ENCODE results near the gene ATRIP. TPM values are rescaled to one million over a fixed set of nuclear protein-coding genes. Genes with fewer than 3 reads are reported as not detected.
A peak's percentile ranks its signal among the peaks of the same experiment; 100 is the strongest.

The ATRIP gene
- total RNA-seq, 2 experiments from 2014 or later, result 16.3 to 24.5 TPM

- ChIA-PET POLR2A (interaction anchor here (0.6 to 1.5 kb wide), 4 partner anchors 11 to 175 kb away, joined by 3 to 6 read pairs (median 3); no protein-coding TSS in a partner anchor), CTCF (ENCODE audit: unreplicated experiment) (interaction anchor here (0.8 to 1.9 kb wide), 7 partner anchors 11 to 166 kb away, joined by 4 to 31 read pairs (median 9); partner anchors contain the start of gene ATRIP)
- intact Hi-C loops (cut with micrococcal nuclease; ENCODE audit: unreplicated experiment), result loop anchor here (10.0 kb wide), 1 partner anchor 130 kb away; the partner anchor contains the start of gene NME6
- H3K36me3 ChIP-seq (ENCODE audit: insufficient read depth, low read length), result peaks cover 38% of the 10 kb centered on the region; the same call in 1 of the 2 replicates
- DNase-seq (ENCODE audit: low spot score), result no peak
- no peaks in the 10 kb centered on the region for H3K9me3 ChIP-seq (ENCODE audit: low read length)
- peaks cover 46% of the 10 kb centered on the region for H3K4me1 ChIP-seq (ENCODE audit: insufficient read depth, low read length, poor library complexity, severe bottlenecking)
- H3K79me2 ChIP-seq (ENCODE audit: insufficient read depth, low read depth, low read length), result peaks cover 12% of the 10 kb centered on the region
- H2AFZ ChIP-seq (ENCODE audit: low read length), result no peak overlapping the region
- H3K27ac ChIP-seq (ENCODE audit: low read depth, low read length, poor library complexity, severe bottlenecking), result no peak overlapping the region
- H3K9me2 ChIP-seq (ENCODE audit: insufficient read depth, low read length), result no peaks in the 10 kb centered on the region
- TF ChIP-seq EZH2phosphoT487 (IDR thresholded peaks at IDR 0.05; ENCODE audit: borderline replicate concordance, low read depth, low read length), result no peak
- H3K4me3 ChIP-seq (ENCODE audit: low read depth, low read length, poor library complexity, severe bottlenecking), result no peak overlapping the region
- H4K20me1 ChIP-seq (ENCODE audit: insufficient read depth, low read length), result peaks cover 7% of the 10 kb centered on the region; the same call in 1 of the 2 replicates
- H3K4me2 ChIP-seq (ENCODE audit: low read length), result no peak overlapping the region
- no TSS peak for BruUV-seq (replicated peaks)
These were observed 11.3 kb upstream of the ATRIP start for GRCh38 chr3:48435223-48435595.

GRCh38 chr3:48435774-48436476 lies 10.6 kb upstream of the ATRIP start:
- POLR2A ChIA-PET, result interaction anchor here (0.6 to 1.5 kb wide), 8 partner anchors 10 to 246 kb away, joined by 3 to 6 read pairs (median 3); partner anchors contain the start of gene ATRIP
- peaks cover 42% of the 10 kb centered on the region; the same call in 1 of the 2 replicates for H3K36me3 ChIP-seq (ENCODE audit: insufficient read depth, low read length)
- peaks cover 7% of the 10 kb centered on the region; the same call in 1 of the 2 replicates for H4K20me1 ChIP-seq (ENCODE audit: insufficient read depth, low read length)
- no peak overlapping the region; the same call in 1 of the 2 replicates for H2AFZ ChIP-seq (ENCODE audit: low read length)
- TF ChIP-seq CTCF (conservative IDR thresholded peaks at IDR 0.05; ENCODE audit: low read length), result peak; percentile 100
- TF ChIP-seq EZH2phosphoT487 (IDR thresholded peaks at IDR 0.05; ENCODE audit: borderline replicate concordance, low read depth, low read length), result no peak
- H3K27ac ChIP-seq (ENCODE audit: low read depth, low read length, poor library complexity, severe bottlenecking), result peak overlapping the region; percentile 41
- peak overlapping the region; percentile 74 for H3K4me2 ChIP-seq (ENCODE audit: low read length)
- H3K9me2 ChIP-seq (ENCODE audit: insufficient read depth, low read length), result no peaks in the 10 kb centered on the region
- H3K4me3 ChIP-seq (ENCODE audit: low read depth, low read length, poor library complexity, severe bottlenecking), result no peak overlapping the region
- no peaks in the 10 kb centered on the region for H3K9me3 ChIP-seq (ENCODE audit: low read length)
- intact Hi-C loops (cut with micrococcal nuclease; ENCODE audit: unreplicated experiment), result loop anchor here (1.0 to 10.0 kb wide), 6 partner anchors 35 to 242 kb away; partner anchors contain the start of gene NME6
- no TSS peak for BruUV-seq (replicated peaks)
- DNase-seq (ENCODE audit: low spot score), result peak; percentile 88
- H3K4me1 ChIP-seq (ENCODE audit: insufficient read depth, low read length, poor library complexity, severe bottlenecking), result peaks cover 40% of the 10 kb centered on the region
- CTCF ChIA-PET (ENCODE audit: unreplicated experiment), result interaction anchor here (0.5 to 1.9 kb wide), 37 partner anchors 10 to 915 kb away, joined by 3 to 31 read pairs (median 3); partner anchors contain the start of genes ATRIP, CELSR3, PFKFB4 and ZNF589
- H3K79me2 ChIP-seq (ENCODE audit: insufficient read depth, low read depth, low read length), result peaks cover 20% of the 10 kb centered on the region

- Histone ChIP-seq H3K9me2 (ENCODE audit: insufficient read depth, low read length) (no peaks in the 10 kb centered on the region), H3K27ac (ENCODE audit: low read depth, low read length, poor library complexity, severe bottlenecking) (peak overlapping the region; percentile 41), H3K79me2 (ENCODE audit: insufficient read depth, low read depth, low read length) (peaks cover 25% of the 10 kb centered on the region), H3K36me3 (ENCODE audit: insufficient read depth, low read length) (peaks cover 41% of the 10 kb centered on the region), H2AFZ (ENCODE audit: low read length) (no peak overlapping the region; the same call in 1 of the 2 replicates), H3K9me3 (ENCODE audit: low read length) (no peaks in the 10 kb centered on the region), H3K4me3 (ENCODE audit: low read depth, low read length, poor library complexity, severe bottlenecking) (no peak overlapping the region), H3K4me1 (ENCODE audit: insufficient read depth, low read length, poor library complexity, severe bottlenecking) (peaks cover 43% of the 10 kb centered on the region), H4K20me1 (ENCODE audit: insufficient read depth, low read length) (peaks cover 9% of the 10 kb centered on the region), H3K4me2 (ENCODE audit: low read length) (peak overlapping the region; percentile 74)
- CTCF ChIA-PET (ENCODE audit: unreplicated experiment), result interaction anchor here (0.5 to 1.9 kb wide), 36 partner anchors 10 to 915 kb away, joined by 3 to 31 read pairs (median 3); partner anchors contain the start of genes ATRIP, CELSR3, PFKFB4 and ZNF589
- BruUV-seq (replicated peaks), result no TSS peak
- no peak for TF ChIP-seq EZH2phosphoT487 (IDR thresholded peaks at IDR 0.05; ENCODE audit: borderline replicate concordance, low read depth, low read length)
- no peak for TF ChIP-seq CTCF (conservative IDR thresholded peaks at IDR 0.05; ENCODE audit: low read length)
- intact Hi-C loops (cut with micrococcal nuclease; ENCODE audit: unreplicated experiment), result loop anchor here (1.0 to 10.0 kb wide), 6 partner anchors 35 to 242 kb away; partner anchors contain the start of gene NME6
- POLR2A ChIA-PET, result interaction anchor here (0.6 to 1.5 kb wide), 6 partner anchors 9 to 246 kb away, joined by 3 to 6 read pairs (median 3); partner anchors contain the start of gene ATRIP
- peak; percentile 26 for DNase-seq (ENCODE audit: low spot score)
These were observed 10.1 kb upstream of the ATRIP start for GRCh38 chr3:48436477-48436787.

Data from OCI-LY7 (cell line).